Esophagus squamous epithelium (tissue), 4 donors: Measurements from ENCODE around the gene ANKRD23.

Experiments used
- CTCF ChIP-seq, 6 experiments: fragments of 450-650 bp in 4 of 6; fragments of 200-600 bp in 2 of 6; sonication (generic) in 2 of 6; IDR thresholded peaks; one replicate each; pipeline ENCODE4 v1.5.1; 2016 to 2019; ENCODE audit warnings: antibody characterized with exemption in 6 of 6, mild to moderate bottlenecking in 4 of 6, moderate library complexity in 4 of 6
- POLR2A ChIP-seq, 4 donors: fragments of 450-650 bp; IDR thresholded peaks; one replicate each; pipeline ENCODE4 v1.6.1; 2017; ENCODE audit warnings: antibody characterized with exemption in 4 of 4, mild to moderate bottlenecking in 4 of 4, moderate library complexity in 3 of 4

GRCh38 chr2:96807127-96807471 is 36.7 kb downstream of the ANKRD23 start:
- TF ChIP-seq CTCF (IDR thresholded peaks at IDR 0.05) (no peak), POLR2A (IDR thresholded peaks at IDR 0.05) (no peak)
